WTC11 (cell line): Measurements from ENCODE around the gene CD48. TPM values are rescaled to one million over a fixed set of nuclear protein-coding genes. Genes with fewer than 3 reads are reported as not detected.

ENCODE experiments used
- ATAC-seq: fragments of 200-7000 bp; cut with Tn5 transposase; 2 replicates; pipeline ENCODE4 v1.10.0; 2021; ENCODE audit warnings: mild to moderate bottlenecking, moderate library complexity
- CTCF ChIA-PET: fragments of 300-600 bp; sonication (Branson Sonifier 250); formaldehyde crosslinking; loops from one replicate; lab custom pipeline; 2021; ENCODE audit warnings: antibody characterized with exemption; lab: Charles Lee
- POLR2A ChIA-PET: fragments of 350-600 bp; sonication (Branson Sonifier 250); formaldehyde crosslinking; loops from one replicate; lab custom pipeline; 2021; ENCODE audit warnings: antibody characterized with exemption; lab: Charles Lee
- DNase-seq: peaks from one replicate; pipeline ENCODE4 v3.0.0; 2021; ENCODE audit warnings: low spot score
- H3K27ac Mint-ChIP-seq: 2 replicates; pipeline ENCODE4 v1.8.0; 2021; ENCODE audit warnings: mixed read lengths
- H3K27me3 Mint-ChIP-seq: 2 replicates; pipeline ENCODE4 v1.8.0; 2021; ENCODE audit warnings: low read depth, mild to moderate bottlenecking, moderate library complexity, mixed read lengths
- H3K36me3 Mint-ChIP-seq: 2 replicates; pipeline ENCODE4 v1.8.0; 2021; ENCODE audit warnings: mixed read lengths
- H3K4me1 Mint-ChIP-seq: 2 replicates; pipeline ENCODE4 v1.8.0; 2022; ENCODE audit warnings: mixed read lengths
- H3K4me3 Mint-ChIP-seq: 2 replicates; pipeline ENCODE4 v1.8.0; 2021; ENCODE audit warnings: mild to moderate bottlenecking, moderate library complexity, mixed read lengths
- H3K9me3 Mint-ChIP-seq: 2 replicates; pipeline ENCODE4 v1.8.0; 2021; ENCODE audit warnings: mixed read lengths
- CBFB ChIP-seq: sonication (generic); formaldehyde crosslinking; IDR thresholded peaks from 2 replicates; pipeline ENCODE4 v1.8.1; 2022; ENCODE audit warnings: mild to moderate bottlenecking, low read depth, missing genetic modification reagents
- CDX4 ChIP-seq: fragments of 250-450 bp; sonication (Bioruptor Pico); IDR thresholded peaks from 2 replicates; pipeline ENCODE4 v1.9.0; 2021; ENCODE audit warnings: moderate library complexity, mild to moderate bottlenecking, inconsistent platforms, borderline replicate concordance
- E2F4 ChIP-seq: sonication (generic); formaldehyde crosslinking; IDR thresholded peaks from 2 replicates; pipeline ENCODE4 v1.8.1; 2022; ENCODE audit warnings: low read depth, mild to moderate bottlenecking, moderate library complexity, missing genetic modification reagents, borderline replicate concordance
- JAZF1 ChIP-seq: fragments of 250-450 bp; sonication (Bioruptor Pico); IDR thresholded peaks from 2 replicates; pipeline ENCODE4 v1.9.0; 2021; ENCODE audit warnings: moderate library complexity, mild to moderate bottlenecking, inconsistent platforms
- JUN ChIP-seq: sonication (generic); formaldehyde crosslinking; IDR thresholded peaks from 2 replicates; pipeline ENCODE4 v1.8.0; 2023; ENCODE audit warnings: mild to moderate bottlenecking, missing genetic modification reagents
- NFE2L1 ChIP-seq: sonication (generic); formaldehyde crosslinking; IDR thresholded peaks from 2 replicates; pipeline ENCODE4 v1.8.1; 2023; ENCODE audit warnings: missing genetic modification reagents
- NFYB ChIP-seq: sonication (generic); formaldehyde crosslinking; conservative IDR thresholded peaks from 2 replicates; pipeline ENCODE4 v1.8.0; 2022; ENCODE audit warnings: low read depth, missing genetic modification reagents
- NR1H2 ChIP-seq: sonication (generic); formaldehyde crosslinking; IDR thresholded peaks from 2 replicates; pipeline ENCODE4 v1.9.0; 2021; ENCODE audit warnings: mild to moderate bottlenecking, moderate library complexity, missing genetic modification reagents
- NR2C2 ChIP-seq: sonication (generic); formaldehyde crosslinking; IDR thresholded peaks from 2 replicates; pipeline ENCODE4 v1.8.0; 2022; ENCODE audit warnings: mild to moderate bottlenecking, missing genetic modification reagents
- RORB ChIP-seq: fragments of 250-450 bp; sonication (Bioruptor Pico); IDR thresholded peaks from 2 replicates; pipeline ENCODE4 v1.9.0; 2021; ENCODE audit warnings: mild to moderate bottlenecking
- SMAD3 ChIP-seq: sonication (generic); formaldehyde crosslinking; IDR thresholded peaks from 2 replicates; pipeline ENCODE4 v1.8.0; 2022; ENCODE audit warnings: missing genetic modification reagents, mild to moderate bottlenecking, borderline replicate concordance
- SP1 ChIP-seq: sonication (generic); formaldehyde crosslinking; conservative IDR thresholded peaks from 2 replicates; pipeline ENCODE4 v1.8.1; 2022; ENCODE audit warnings: missing genetic modification reagents
- ZNF232 ChIP-seq: sonication (generic); formaldehyde crosslinking; IDR thresholded peaks from 2 replicates; pipeline ENCODE4 v1.8.0; 2022; ENCODE audit warnings: mild to moderate bottlenecking, missing genetic modification reagents
- ZNF423 ChIP-seq: fragments of 250-450 bp; sonication (Bioruptor Pico); IDR thresholded peaks from 2 replicates; pipeline ENCODE4 v2.1.2; 2022; ENCODE audit warnings: mild to moderate bottlenecking, moderate library complexity
- total RNA-seq: library from RNA; stranded (reverse); gene quantifications from 3 replicates; pipeline ENCODE4 v1.2.3, GENCODE V29; 2021
- TF ChIP-seq, protein P1 (sequence below): fragments of 250-450 bp; sonication (Bioruptor Pico); IDR thresholded peaks from 2 replicates; pipeline ENCODE4 v1.9.0; 2021; ENCODE audit warnings: mild to moderate bottlenecking
- TF ChIP-seq, protein P2 (sequence below): sonication (generic); formaldehyde crosslinking; IDR thresholded peaks from 2 replicates; pipeline ENCODE4 v1.8.1; 2022; ENCODE audit warnings: low read depth, missing genetic modification reagents, borderline replicate concordance
- TF ChIP-seq, protein P3 (sequence below): fragments of 250-450 bp; sonication (Bioruptor Pico); IDR thresholded peaks from 2 replicates; pipeline ENCODE4 v1.9.0; 2021; ENCODE audit warnings: mild to moderate bottlenecking, borderline replicate concordance
- TF ChIP-seq, protein P4 (sequence below): sonication (generic); formaldehyde crosslinking; IDR thresholded peaks from 2 replicates; pipeline ENCODE4 v1.8.0; 2022; ENCODE audit warnings: mild to moderate bottlenecking, missing genetic modification reagents

Gene CD48
- total RNA-seq, 1 experiment from 2014 or later = 0.66 TPM

DNA sequence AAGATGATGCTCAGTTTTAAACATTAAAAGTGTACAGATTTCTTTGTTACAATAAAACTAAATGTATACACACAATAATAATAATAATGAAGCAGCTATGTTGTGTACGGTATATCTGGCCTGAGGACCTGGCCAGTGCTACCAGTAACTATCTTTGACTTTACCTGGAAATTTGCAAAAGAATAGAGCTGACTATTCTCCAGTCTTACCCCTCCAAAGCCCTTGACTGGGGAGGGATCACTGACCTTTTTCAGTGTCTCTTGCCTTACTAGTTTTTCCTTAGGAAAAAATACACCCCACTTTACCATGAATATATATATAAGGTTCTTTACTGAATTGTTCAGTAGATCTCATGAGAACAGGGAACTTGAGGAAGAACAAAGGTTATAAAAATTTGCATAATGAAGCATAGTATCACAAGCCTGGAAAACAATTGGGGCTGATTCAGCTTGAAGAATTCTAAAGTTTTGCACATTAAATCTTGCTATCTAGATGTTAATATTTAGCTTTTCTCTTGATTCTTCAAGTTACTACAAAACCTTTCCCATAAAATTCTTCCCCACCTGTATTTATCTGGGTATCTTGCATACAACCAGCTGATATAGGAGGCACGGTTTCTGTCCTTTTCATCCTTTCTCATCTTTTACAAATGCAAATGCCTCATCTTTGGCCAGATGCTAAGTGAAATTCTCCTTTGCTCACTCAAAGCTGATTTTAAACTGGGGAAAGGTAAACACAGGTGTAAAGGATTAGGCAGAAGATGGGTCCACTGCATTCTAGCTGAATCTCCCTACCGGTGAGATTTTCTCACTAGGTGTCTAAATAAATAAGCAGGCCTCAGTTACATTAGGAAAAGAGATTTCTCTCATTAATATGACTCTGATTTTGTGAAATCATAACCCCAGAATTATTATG is 39.8 kb downstream of the CD48 start (continued):
- TF ChIP-seq, protein P1, sequence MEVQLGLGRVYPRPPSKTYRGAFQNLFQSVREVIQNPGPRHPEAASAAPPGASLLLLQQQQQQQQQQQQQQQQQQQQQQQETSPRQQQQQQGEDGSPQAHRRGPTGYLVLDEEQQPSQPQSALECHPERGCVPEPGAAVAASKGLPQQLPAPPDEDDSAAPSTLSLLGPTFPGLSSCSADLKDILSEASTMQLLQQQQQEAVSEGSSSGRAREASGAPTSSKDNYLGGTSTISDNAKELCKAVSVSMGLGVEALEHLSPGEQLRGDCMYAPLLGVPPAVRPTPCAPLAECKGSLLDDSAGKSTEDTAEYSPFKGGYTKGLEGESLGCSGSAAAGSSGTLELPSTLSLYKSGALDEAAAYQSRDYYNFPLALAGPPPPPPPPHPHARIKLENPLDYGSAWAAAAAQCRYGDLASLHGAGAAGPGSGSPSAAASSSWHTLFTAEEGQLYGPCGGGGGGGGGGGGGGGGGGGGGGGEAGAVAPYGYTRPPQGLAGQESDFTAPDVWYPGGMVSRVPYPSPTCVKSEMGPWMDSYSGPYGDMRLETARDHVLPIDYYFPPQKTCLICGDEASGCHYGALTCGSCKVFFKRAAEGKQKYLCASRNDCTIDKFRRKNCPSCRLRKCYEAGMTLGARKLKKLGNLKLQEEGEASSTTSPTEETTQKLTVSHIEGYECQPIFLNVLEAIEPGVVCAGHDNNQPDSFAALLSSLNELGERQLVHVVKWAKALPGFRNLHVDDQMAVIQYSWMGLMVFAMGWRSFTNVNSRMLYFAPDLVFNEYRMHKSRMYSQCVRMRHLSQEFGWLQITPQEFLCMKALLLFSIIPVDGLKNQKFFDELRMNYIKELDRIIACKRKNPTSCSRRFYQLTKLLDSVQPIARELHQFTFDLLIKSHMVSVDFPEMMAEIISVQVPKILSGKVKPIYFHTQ (CRISPR knock-in tag) = no peak
- 0 out of 2 replicates have a peak, but pooled peaks have one; percentile 38 for TF ChIP-seq CBFB (CRISPR knock-in tag)
- TF ChIP-seq ZNF232 (CRISPR knock-in tag) = no peak
- no peak for TF ChIP-seq JUN (CRISPR knock-in tag)
- no peak for TF ChIP-seq NR1H2 (CRISPR knock-in tag)
- TF ChIP-seq CDX4 (CRISPR knock-in tag) = no peak
- 0 out of 2 replicates have a peak, but pooled peaks have one; percentile 15 for TF ChIP-seq NFE2L1
- no peak for TF ChIP-seq RORB (CRISPR knock-in tag)
- no peak for TF ChIP-seq E2F4 (CRISPR knock-in tag)
- TF ChIP-seq, protein P2, sequence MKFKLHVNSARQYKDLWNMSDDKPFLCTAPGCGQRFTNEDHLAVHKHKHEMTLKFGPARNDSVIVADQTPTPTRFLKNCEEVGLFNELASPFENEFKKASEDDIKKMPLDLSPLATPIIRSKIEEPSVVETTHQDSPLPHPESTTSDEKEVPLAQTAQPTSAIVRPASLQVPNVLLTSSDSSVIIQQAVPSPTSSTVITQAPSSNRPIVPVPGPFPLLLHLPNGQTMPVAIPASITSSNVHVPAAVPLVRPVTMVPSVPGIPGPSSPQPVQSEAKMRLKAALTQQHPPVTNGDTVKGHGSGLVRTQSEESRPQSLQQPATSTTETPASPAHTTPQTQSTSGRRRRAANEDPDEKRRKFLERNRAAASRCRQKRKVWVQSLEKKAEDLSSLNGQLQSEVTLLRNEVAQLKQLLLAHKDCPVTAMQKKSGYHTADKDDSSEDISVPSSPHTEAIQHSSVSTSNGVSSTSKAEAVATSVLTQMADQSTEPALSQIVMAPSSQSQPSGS = no peak
- TF ChIP-seq, all 79 proteins: peak for 6

DNA sequence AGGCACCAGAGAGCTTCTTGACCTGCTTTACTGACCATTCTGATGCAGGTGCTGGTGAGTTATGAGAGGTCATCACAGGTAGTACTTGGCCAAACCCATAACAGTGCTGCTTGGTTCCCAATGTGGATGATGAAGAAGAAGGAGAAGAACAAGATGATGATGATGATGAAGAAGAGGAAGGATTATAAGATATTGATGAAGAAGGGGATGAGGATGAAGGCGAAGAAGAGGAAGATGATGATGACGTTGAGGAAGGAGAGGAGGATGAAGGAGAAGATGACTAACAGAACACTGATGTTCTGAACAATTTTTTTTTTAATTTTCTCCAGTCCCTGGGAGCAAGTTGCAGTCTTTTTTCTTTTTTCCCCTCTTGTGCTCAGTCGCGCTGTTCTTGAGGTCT is 40.9 kb downstream of the CD48 start:
- no peaks in the 10 kb centered on the region for H3K27me3 Mint-ChIP-seq
- DNase-seq = no peak
- peaks cover 35% of the 10 kb centered on the region for H3K9me3 Mint-ChIP-seq
- peak overlapping the region; percentile 91 for H3K27ac Mint-ChIP-seq
- peaks cover 38% of the 10 kb centered on the region for H3K36me3 Mint-ChIP-seq
- CTCF ChIA-PET = no interaction called here
- TF ChIP-seq ZNF423 (CRISPR knock-in tag) (no peak), JAZF1 (CRISPR knock-in tag) (no peak), NR2C2 (no peak), SMAD3 (CRISPR knock-in tag) (no peak), SP1 (CRISPR knock-in tag) (no peak), NFYB (CRISPR knock-in tag) (no peak)
- TF ChIP-seq, protein P3, sequence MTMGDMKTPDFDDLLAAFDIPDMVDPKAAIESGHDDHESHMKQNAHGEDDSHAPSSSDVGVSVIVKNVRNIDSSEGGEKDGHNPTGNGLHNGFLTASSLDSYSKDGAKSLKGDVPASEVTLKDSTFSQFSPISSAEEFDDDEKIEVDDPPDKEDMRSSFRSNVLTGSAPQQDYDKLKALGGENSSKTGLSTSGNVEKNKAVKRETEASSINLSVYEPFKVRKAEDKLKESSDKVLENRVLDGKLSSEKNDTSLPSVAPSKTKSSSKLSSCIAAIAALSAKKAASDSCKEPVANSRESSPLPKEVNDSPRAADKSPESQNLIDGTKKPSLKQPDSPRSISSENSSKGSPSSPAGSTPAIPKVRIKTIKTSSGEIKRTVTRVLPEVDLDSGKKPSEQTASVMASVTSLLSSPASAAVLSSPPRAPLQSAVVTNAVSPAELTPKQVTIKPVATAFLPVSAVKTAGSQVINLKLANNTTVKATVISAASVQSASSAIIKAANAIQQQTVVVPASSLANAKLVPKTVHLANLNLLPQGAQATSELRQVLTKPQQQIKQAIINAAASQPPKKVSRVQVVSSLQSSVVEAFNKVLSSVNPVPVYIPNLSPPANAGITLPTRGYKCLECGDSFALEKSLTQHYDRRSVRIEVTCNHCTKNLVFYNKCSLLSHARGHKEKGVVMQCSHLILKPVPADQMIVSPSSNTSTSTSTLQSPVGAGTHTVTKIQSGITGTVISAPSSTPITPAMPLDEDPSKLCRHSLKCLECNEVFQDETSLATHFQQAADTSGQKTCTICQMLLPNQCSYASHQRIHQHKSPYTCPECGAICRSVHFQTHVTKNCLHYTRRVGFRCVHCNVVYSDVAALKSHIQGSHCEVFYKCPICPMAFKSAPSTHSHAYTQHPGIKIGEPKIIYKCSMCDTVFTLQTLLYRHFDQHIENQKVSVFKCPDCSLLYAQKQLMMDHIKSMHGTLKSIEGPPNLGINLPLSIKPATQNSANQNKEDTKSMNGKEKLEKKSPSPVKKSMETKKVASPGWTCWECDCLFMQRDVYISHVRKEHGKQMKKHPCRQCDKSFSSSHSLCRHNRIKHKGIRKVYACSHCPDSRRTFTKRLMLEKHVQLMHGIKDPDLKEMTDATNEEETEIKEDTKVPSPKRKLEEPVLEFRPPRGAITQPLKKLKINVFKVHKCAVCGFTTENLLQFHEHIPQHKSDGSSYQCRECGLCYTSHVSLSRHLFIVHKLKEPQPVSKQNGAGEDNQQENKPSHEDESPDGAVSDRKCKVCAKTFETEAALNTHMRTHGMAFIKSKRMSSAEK (CRISPR knock-in tag) = no peak
- TF ChIP-seq, protein P2 = no peak
- TF ChIP-seq, protein P4, sequence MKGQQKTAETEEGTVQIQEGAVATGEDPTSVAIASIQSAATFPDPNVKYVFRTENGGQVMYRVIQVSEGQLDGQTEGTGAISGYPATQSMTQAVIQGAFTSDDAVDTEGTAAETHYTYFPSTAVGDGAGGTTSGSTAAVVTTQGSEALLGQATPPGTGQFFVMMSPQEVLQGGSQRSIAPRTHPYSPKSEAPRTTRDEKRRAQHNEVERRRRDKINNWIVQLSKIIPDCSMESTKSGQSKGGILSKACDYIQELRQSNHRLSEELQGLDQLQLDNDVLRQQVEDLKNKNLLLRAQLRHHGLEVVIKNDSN = no peak
- TF ChIP-seq, all 79 proteins: peak for 0
- POLR2A ChIA-PET = no interaction called here
- no peak overlapping the region for H3K4me3 Mint-ChIP-seq
- peaks cover 12% of the 10 kb centered on the region for H3K4me1 Mint-ChIP-seq
- ATAC-seq = no peak
